ENCODE results near the gene VPS45.

GRCh38 chr1:150154143-150154542 is 86.6 kb downstream of the VPS45 start:
- TF ChIP-seq POLR2A (IDR thresholded peaks at IDR 0.05; ENCODE audit: low read length) (no peak), GATA1 (IDR thresholded peaks at IDR 0.05; ENCODE audit: low read depth, low read length) (no peak)

Data from erythroblast (primary cell).